HG03469 (cell line): ENCODE results near the gene DDX27.

Experiments
- ATAC-seq: cut with Tn5 transposase; IDR thresholded peaks from one replicate; pipeline ENCODE4 v1.9.1; 2021; ENCODE audit warnings: mild to moderate bottlenecking, moderate library complexity, moderate number of reproducible peaks; ENCODE audit not compliant: unreplicated experiment

The DDX27 gene

DNA sequence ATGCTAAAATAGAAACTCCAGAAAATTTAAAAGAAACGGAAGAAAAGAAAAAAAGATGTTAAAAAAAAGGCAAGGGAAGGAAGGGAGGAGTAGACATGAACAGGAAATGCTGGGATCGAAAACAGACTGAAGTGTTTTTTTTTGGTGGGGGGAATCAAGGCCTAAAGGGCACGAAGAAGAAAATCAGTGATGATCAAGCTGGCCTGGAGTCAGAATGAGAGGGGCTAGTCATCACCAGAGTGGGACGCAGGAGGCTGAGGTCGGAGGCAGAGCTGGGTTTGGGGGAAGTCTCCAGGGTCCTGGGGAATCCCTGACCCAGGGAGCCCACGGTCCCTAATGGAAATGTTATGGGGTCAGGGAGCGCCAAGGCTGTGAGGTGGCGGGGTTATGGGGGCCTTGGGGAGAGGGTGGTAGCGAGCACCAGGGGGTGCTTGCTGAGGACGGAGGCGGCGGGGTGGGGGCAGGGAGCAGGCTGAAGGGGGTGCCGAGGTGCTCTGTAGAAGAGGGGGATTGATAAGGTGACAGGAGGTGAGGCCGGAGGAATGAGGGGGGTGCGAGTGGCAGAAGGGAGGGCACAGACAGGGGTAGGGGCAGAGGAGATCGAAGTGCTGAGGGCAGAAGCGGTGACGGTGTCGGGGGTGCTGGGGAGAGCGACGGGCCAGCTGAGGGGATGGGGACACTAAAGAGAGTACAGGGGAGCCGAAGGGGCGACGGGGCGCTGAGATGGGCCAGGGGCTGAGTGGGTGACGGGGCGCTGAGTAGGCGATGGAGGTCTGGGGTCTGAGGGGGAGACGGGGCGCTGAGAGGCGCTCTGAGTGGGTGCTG, 58.0 kb downstream of the DDX27 start:
- no peak for ATAC-seq

- no peak for ATAC-seq
Observed at GRCh38 chr20:49277786-49278035, 58.5 kb downstream of the DDX27 start.

DNA sequence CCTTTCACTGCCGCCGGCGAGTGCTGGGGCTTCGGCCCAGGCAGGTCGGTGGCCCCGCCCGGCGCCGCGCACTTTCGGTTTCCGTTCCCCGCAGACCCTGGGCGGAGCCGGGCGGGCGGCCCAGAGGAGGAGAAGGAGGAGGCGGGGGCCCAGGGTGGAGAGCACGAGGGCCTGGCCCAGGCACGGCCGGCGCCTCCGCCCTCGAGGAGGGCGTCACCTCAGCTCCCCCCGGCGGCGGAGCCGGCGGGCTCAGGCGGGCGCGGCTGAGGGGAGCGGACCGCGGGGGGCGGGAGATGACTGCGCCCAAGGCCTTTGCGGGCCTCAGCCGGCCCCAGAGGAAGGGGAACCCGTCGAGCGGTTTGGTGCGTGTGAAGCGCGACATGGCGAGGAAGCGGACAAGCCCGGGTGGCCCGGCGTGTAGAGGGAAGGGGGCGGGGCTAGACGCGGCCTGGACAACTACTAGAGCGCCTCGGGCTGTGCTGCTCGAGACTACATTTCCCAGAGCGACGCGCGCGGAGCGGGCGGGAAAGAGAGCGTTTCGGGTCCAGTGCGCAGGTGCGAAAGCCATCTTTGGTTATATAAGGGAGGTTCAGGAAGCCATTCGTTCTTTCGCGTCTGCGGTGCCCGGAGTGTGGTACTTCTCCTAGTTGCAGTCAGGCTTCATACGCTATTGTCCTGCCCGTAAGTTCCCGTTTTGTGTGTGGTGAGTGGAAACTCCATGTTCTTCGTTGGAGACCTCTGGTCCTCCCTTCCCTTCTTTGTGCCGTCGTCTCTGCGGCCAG, 59.0 kb downstream of the DDX27 start, which contains the start of gene ZNFX1:
TSS of gene ZNFX1 (minus strand) at position 22 of the 782 bp plus-strand sequence. CDS start 2,218 bp downstream, outside the sequence.
- peak; percentile 64 for ATAC-seq

- no peak for ATAC-seq
Observed at GRCh38 chr20:49278818-49279676, 59.8 kb downstream of the DDX27 start.

DNA sequence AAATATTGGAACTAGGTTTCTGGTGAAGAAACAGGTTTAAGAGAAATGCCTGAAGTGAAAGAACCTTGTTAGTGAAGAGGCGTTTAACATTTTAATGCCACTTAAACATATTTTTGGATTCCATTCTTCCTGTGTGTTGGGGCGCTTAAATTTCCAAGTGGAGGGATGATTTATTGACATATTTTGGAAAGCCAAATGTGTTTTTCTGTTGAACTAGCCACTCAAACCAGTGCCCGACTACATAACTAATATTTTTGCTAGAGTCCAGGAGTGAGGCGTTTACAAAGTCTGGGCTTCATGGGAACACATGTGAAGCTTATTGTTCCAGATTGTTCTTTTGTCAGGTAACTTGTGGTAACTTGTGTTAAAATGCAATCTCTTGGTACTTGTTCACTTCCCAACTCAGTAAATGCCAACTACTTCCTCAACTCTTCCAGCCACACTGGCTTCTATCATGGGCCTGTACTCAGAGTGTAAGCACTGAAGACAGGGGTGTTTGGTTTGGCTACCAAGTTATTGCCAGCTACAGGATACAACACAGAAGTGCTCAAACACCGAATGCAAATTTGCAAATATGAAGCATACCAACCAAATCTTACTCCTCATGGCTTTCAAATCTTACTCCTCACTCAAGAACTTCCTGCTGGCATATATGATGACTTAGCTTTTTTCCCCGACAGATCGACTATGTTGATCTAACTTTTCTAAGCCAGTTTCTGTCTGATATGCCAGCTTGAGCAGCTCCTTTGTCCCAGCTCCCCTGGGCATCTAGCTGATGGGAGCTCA, 60.7 kb downstream of the DDX27 start:
- no peak for ATAC-seq

- no peak for ATAC-seq
Observed at GRCh38 chr20:49280463-49281058, 61.3 kb downstream of the DDX27 start.

- no peak for ATAC-seq
Observed at GRCh38 chr20:49281059-49281912, 62.1 kb downstream of the DDX27 start.

DNA sequence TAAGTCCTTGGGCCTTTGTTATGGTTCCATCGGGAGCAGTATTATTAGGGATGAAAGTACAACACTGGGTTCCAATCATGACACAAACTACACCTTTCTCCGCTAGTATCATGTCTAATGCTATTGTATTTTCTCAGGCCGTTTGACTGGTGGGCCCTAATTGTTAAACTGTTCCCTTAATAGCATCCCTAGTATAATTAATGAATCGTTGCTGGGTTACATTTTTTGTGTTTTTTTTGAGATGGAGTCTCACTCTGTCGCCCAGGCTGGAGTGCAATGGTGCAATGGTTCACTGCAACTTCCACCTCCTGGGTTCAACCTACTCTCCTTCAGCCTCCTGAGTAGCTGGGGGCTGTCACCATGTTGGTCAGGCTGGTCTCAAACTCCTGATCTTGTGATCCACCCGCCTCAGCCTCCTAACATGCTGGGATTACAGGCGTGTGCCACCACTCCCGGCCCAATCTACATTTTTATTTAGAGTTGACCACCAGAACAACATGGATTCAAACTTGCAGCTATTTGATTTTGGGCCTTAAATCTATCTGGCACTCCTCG, 62.8 kb downstream of the DDX27 start:
- ATAC-seq = no peak

GRCh38 chr20:49282584-49283171, 63.5 kb downstream of the DDX27 start:
- no peak for ATAC-seq

GRCh38 chr20:49283176-49283702, 64.0 kb downstream of the DDX27 start:
- ATAC-seq = no peak

GRCh38 chr20:49283703-49284625, 64.7 kb downstream of the DDX27 start:
- ATAC-seq = no peak

DNA sequence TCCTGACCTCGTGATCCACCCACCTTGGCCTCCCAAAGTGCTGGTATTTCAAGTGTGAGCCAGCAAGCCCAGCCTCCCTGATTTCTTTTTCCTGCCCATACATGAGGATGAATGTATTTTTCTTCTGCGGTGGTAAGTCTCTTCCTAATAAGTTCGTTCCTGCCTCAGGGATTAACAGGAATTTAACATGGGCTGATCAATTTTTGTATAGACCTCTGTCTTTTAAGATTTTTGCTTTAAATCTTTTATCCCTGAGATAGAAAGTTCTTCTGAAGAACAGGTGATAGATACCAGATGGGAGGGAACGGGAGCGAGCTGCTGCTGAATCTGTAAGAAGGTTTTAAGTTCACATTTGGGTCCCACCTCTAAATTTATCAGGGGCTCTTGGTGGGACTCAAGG, 65.6 kb downstream of the DDX27 start:
- no peak for ATAC-seq

- ATAC-seq = no peak
Observed at GRCh38 chr20:49285233-49285668, 66.0 kb downstream of the DDX27 start.

- no peak for ATAC-seq
Observed at GRCh38 chr20:49285813-49286494, 66.7 kb downstream of the DDX27 start.

DNA sequence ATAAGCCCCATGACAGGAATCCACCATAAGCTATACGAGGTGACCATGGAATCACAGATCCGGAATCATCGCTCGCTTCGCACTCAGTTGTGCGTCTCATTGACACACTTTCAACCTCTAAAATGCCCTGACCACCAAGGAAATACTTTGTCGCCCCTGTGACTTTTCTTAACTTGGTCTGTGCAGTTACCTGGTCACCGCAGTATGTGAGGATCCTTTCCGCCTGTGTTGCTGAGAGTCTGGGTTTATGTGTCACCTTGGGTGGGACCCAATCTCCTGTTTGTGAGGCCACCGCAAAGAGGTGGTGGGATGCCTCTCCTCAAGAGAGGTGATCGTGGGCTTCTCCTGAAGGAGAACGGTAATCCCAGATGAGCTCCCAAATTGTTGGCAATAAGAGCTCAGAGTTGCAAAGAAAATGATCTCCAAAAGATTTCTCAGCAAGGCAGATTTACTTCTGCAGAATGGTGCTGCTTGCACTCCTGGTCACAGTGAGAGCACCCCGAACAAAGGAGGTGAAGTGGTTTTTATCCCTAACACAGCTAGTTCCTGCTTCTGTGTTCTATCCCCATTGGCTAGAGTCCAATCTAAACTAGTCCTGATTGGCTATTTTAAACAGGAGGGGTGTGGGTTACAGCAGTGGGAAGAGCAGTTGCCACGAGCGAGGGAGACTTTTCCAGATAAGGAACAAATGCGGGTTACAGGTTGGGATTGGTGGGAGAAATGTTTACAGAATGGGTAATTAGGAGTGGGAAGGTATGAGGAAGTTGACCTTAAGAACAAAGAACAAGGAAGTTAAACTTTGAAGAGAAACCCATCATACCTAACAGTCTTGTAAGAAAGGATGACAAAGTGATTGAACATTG, 67.7 kb downstream of the DDX27 start:
- no peak for ATAC-seq
